ENCODE measurements around the gene LRRC28.

DNA sequence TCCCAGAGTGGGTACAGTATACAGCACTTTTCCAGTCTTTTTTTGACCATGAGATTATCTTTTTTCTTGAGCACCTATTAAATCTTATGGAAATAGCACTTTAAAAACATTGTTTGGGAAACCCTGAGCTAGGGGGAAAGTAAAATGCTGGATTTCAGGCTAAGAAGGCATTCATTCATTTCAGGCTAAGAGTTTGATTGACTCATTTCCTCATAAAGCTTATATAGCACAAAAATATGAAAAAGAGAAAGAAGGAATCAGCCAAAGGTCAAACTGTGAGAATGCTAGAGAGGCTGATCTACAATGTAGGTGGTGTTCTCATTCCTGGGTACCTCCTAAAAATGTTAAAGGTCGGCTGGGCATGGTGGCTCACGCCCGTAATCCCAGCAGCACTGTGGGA lies 12.4 kb upstream of the LRRC28 start:
- TF ChIP-seq CTCF (IDR thresholded peaks at IDR 0.05) (no peak), POLR2A (IDR thresholded peaks at IDR 0.05) (no peak)

Data from breast epithelium (tissue), 3 donors.